HepG2 (cell line): ENCODE measurements around the gene BFSP1. TPM values are rescaled to one million over a fixed set of nuclear protein-coding genes. Genes with fewer than 3 reads are reported as not detected.

ENCODE experiments used
- ATAC-seq: fragments of 200-7000 bp; cut with Tn5 transposase; 3 replicates; pipeline ENCODE4 v1.9.1; 2020; ENCODE audit warnings: mild to moderate bottlenecking, moderate library complexity
- BruUV-seq: library from RNA; stranded (reverse); fragments of 400-500 nt; replicated peaks from 2 replicates; lab custom pipeline; 2021; lab: Mats Ljungman, UMichigan
- CTCF ChIA-PET: fragments of 300-600 bp; formaldehyde crosslinking; extraction: SDS; loops from one replicate; lab custom pipeline; 2021; ENCODE audit warnings: low total read pairs, inconsistent platforms, low intra/inter-chr PET ratio; lab: Yijun Ruan, JAX
- POLR2A ChIA-PET: fragments of 350-600 bp; sonication (Branson Sonifier 250); formaldehyde crosslinking; loops from one replicate; lab custom pipeline; 2020; ENCODE audit warnings: antibody characterized with exemption, inconsistent platforms; lab: Yijun Ruan, JAX
- DNase-seq: peaks from one replicate; pipeline ENCODE4 v3.0.0-alpha.2; 2015; ENCODE audit warnings: low spot score
- FAIRE-seq: peaks from 3 replicates; lab custom pipeline; 2011; peaks lifted over from hg19 to GRCh38; lab: Jason Lieb, UNC
- H2AFZ ChIP-seq: one replicate; pipeline ENCODE4 v1.6.1; 2011; ENCODE audit warnings: low read length, inconsistent platforms
- H3K27ac ChIP-seq: fragments of 300-600 bp; 3 replicates; pipeline ENCODE4 v1.8.0; 2011; ENCODE audit warnings: mixed run types, mild to moderate bottlenecking, mixed read lengths, low read length, inconsistent platforms; ENCODE audit not compliant: insufficient read depth; ENCODE audit errors: extremely low read length
- H3K27me3 ChIP-seq, 2 experiments: fragments of 200-600 bp in 1 of 2; 2 replicates in 1 of 2; 3 replicates in 1 of 2; pipeline versions ENCODE4 v1.6.0 to v1.8.0; 2011; ENCODE audit warnings: low read length in 2 of 2, mild to moderate bottlenecking in 2 of 2, moderate library complexity in 2 of 2, inconsistent platforms in 1 of 2; ENCODE audit not compliant: insufficient read depth in 2 of 2, control insufficient read depth in 1 of 2
- H3K36me3 ChIP-seq, 2 experiments: fragments of 200-600 bp in 1 of 2; replicated peaks in 1 of 2; 2 replicates in 1 of 2; 3 replicates in 1 of 2; pipeline versions ENCODE4 v1.5.1 to v1.8.0; 2011; ENCODE audit warnings: low read length in 2 of 2, inconsistent platforms in 1 of 2; ENCODE audit not compliant: insufficient read depth in 2 of 2, control insufficient read depth in 1 of 2
- H3K4me1 ChIP-seq: 2 replicates; pipeline ENCODE4 v1.5.1; 2012; ENCODE audit warnings: low read length, inconsistent platforms; ENCODE audit not compliant: insufficient read depth
- H3K4me2 ChIP-seq: 2 replicates; pipeline ENCODE4 v1.6.0; 2011; ENCODE audit warnings: low read depth, low read length, inconsistent platforms
- H3K4me3 ChIP-seq, 3 experiments: fragments of 200-600 bp in 1 of 3; sonication (generic), shearing (Covaris generic) in 1 of 3; replicated peaks in 1 of 3; 2 replicates each; pipeline ENCODE4 v1.5.1; 2011 to 2016; ENCODE audit warnings: low read length in 3 of 3, inconsistent platforms in 2 of 3, low read depth in 2 of 3, mild to moderate bottlenecking in 2 of 3, control low read depth in 1 of 3, mixed read lengths in 1 of 3; ENCODE audit not compliant: insufficient read depth in 1 of 3
- H3K79me2 ChIP-seq: one replicate; pipeline ENCODE4 v1.6.1; 2011; ENCODE audit warnings: low read length, inconsistent platforms; ENCODE audit not compliant: insufficient read depth
- H3K9ac ChIP-seq: 2 replicates; pipeline ENCODE4 v1.6.0; 2011; ENCODE audit warnings: mild to moderate bottlenecking, low read depth, low read length, inconsistent platforms; ENCODE audit not compliant: insufficient read depth
- H3K9me3 ChIP-seq: 2 replicates; pipeline ENCODE4 v1.5.1; 2012; ENCODE audit warnings: mild to moderate bottlenecking, low read length
- H4K20me1 ChIP-seq: 2 replicates; pipeline ENCODE4 v1.6.0; 2011; ENCODE audit warnings: inconsistent platforms, mild to moderate bottlenecking, low read length, moderate library complexity; ENCODE audit not compliant: insufficient read depth
- CENPT ChIP-seq: sonication (generic); formaldehyde crosslinking; IDR thresholded peaks from 2 replicates; pipeline ENCODE4 v1.8.0; 2022; ENCODE audit warnings: low read depth, mild to moderate bottlenecking, moderate library complexity, missing genetic modification reagents
- NFIC ChIP-seq: IDR thresholded peaks from 2 replicates; pipeline ENCODE4 v1.6.1; 2012; ENCODE audit warnings: mild to moderate bottlenecking, low read length, inconsistent platforms
- SNRNP70 ChIP-seq: fragments of 200-400 bp; formaldehyde crosslinking; IDR thresholded peaks from 2 replicates; pipeline ENCODE4 v1.6.1; 2017; ENCODE audit warnings: mild to moderate bottlenecking, low read depth, low read length, moderate library complexity
- SRY ChIP-seq: sonication (generic); formaldehyde crosslinking; IDR thresholded peaks from 2 replicates; pipeline ENCODE4 v1.8.0; 2022; ENCODE audit warnings: mild to moderate bottlenecking, missing genetic modification reagents
- STAT5B ChIP-seq: sonication (generic); formaldehyde crosslinking; IDR thresholded peaks from 2 replicates; pipeline ENCODE4 v1.4.0; 2020; ENCODE audit warnings: missing genetic modification reagents
- ZNF296 ChIP-seq: sonication (generic); formaldehyde crosslinking; conservative IDR thresholded peaks from 2 replicates; pipeline ENCODE4 v1.5.0; 2020; ENCODE audit warnings: mild to moderate bottlenecking, missing genetic modification reagents
- ZNF30 ChIP-seq: sonication (generic); formaldehyde crosslinking; IDR thresholded peaks from 2 replicates; pipeline ENCODE4 v1.5.0; 2020; ENCODE audit warnings: mild to moderate bottlenecking, missing genetic modification reagents
- WGBS: methylation state at CpG from one replicate; pipeline ENCODE4 v1.1.6; 2017; ENCODE audit warnings: low lambda C conversion rate; 5-methylcytosine and 5-hydroxymethylcytosine counted together
- in situ Hi-C: cut with HindIII; loops from 2 replicates; pipeline ENCODE4 v1.10.0; 2017; ENCODE audit warnings: low pct_unique_long_range_greater_than_20kb; ENCODE audit not compliant: extremely low pct_ligation_motif_present
- intact Hi-C: fragments of 100-400 bp; cut with micrococcal nuclease; formaldehyde crosslinking; loops from one replicate; pipeline ENCODE4 v1.10.0; 2022; ENCODE audit not compliant: unreplicated experiment
- polyA plus RNA-seq, 8 experiments: library from polyadenylated mRNA; depleted of rRNA in 3 of 8; stranded (reverse) in 7 of 8; unstranded in 1 of 8; fragments of >200 nt; fragmentation: Illumina TruSeq in 4 of 8; extraction: Trizol in 4 of 8; gene quantifications; 2 replicates each; pipeline versions ENCODE4 v1.2.1 to v1.2.3, GENCODE V29; 2011 to 2016; ENCODE audit warnings: low read depth in 4 of 8, missing spikeins in 1 of 8, mixed read lengths in 1 of 8; ENCODE audit not compliant: insufficient read depth in 1 of 8
- total RNA-seq, 5 experiments: library from RNA; depleted of rRNA; stranded (reverse); fragments of >200 nt; fragmentation: Illumina TruSeq; extraction: Trizol; gene quantifications; 2 replicates each; pipeline ENCODE4 v1.2.3, GENCODE V29; 2016; ENCODE audit warnings: low read depth in 1 of 5
- TF ChIP-seq, protein P1 (sequence below): sonication (generic); formaldehyde crosslinking; IDR thresholded peaks from 2 replicates; pipeline ENCODE4 v1.4.0; 2020; ENCODE audit warnings: mild to moderate bottlenecking, missing genetic modification reagents
- TF ChIP-seq, protein P2 (sequence below), 2 experiments: sonication (generic) in 1 of 2; formaldehyde crosslinking in 1 of 2; IDR thresholded peaks; 2 replicates each; pipeline versions ENCODE4 v1.6.1 to v1.9.0; 2014 to 2022; ENCODE audit warnings: antibody characterized with exemption in 1 of 2, borderline replicate concordance in 1 of 2, inconsistent platforms in 1 of 2, low read depth in 1 of 2, missing genetic modification reagents in 1 of 2
- TF ChIP-seq, protein P3 (sequence below): sonication (generic); formaldehyde crosslinking; IDR thresholded peaks from 2 replicates; pipeline ENCODE4 v1.4.0; 2020; ENCODE audit warnings: missing genetic modification reagents

BFSP1 gene
- total and polyA plus RNA-seq, 2 of the 13 experiments (the other 11 are each of a cell fraction or from before 2014, with no cell fraction given), result 0.22 to 0.26 TPM

DNA sequence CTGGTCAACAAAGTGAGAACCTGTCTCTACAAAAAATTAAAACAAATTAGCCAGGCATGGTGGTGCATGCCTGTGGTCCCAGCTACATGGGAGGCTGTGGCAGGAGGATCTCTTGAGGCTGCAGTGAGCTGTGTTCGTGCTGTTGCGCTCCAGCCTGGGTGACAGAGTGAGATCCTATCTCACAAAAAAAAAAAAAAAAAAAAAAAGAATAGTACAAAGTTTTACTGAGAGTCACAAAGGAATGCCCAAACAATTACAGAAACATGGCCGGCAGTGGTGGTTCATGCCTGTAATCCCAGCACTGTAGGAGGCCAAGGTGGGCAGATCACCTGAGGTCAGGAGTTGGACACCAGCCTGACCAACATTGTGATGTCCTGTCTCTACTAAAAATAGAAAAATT is 23.9 kb upstream of the BFSP1 start:
- Histone ChIP-seq H3K9me3 (no peaks in the 10 kb centered on the region), H3K79me2 (no peaks in the 10 kb centered on the region), H3K27me3 (no peaks in the 10 kb centered on the region), H3K36me3 (no peaks in the 10 kb centered on the region; a peak in 1 of 5 replicates), H3K4me1 (peaks cover 34% of the 10 kb centered on the region), H4K20me1 (no peaks in the 10 kb centered on the region), H3K4me3 (no peak overlapping the region), H3K27ac (no peak overlapping the region), H2AFZ (no peak overlapping the region), H3K4me2 (no peak overlapping the region), H3K9ac (no peak overlapping the region)
- FAIRE-seq, result no peak
- TF ChIP-seq NFIC, result no peak
- TF ChIP-seq CENPT (CRISPR knock-in tag), result no peak
- BruUV-seq, result no TSS peak
- no peak for ATAC-seq
- DNase-seq, result no peak
- WGBS, result 55% methylated on average over 3 of the region's 3 CpGs
- ChIA-PET POLR2A (no interaction called here), CTCF (no interaction called here)
- intact Hi-C loops, result no loop called here
- in situ Hi-C loops, result no loop called here

DNA sequence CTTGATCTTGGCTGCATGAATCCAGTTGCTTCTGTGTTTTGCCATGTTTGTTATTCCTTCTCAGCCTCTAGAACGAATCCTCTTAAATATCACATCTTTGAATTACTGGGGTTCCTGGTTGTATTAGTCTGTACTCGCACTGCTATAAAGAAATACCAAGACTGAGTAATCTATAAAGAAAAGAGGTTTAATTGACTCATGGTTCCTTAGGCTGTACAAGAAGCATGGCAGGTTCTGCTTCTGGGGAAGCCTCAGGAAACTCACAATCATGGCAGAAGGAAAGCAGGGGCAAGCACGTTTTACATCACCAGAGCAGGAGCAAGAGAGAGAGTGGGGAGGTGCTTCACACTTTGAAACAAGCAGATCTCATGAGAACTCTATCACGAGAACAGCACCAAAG is 18.0 kb upstream of the BFSP1 start:
- CTCF ChIA-PET, result no interaction called here
- DNase-seq (no peak), ATAC-seq (no peak), FAIRE-seq (no peak)
- no peak overlapping the region for H3K27ac ChIP-seq
- H3K4me3 ChIP-seq, result no peak overlapping the region
- no peak overlapping the region for H2AFZ ChIP-seq
- no peaks in the 10 kb centered on the region; a peak in 1 of 5 replicates for H3K36me3 ChIP-seq
- no peaks in the 10 kb centered on the region for H4K20me1 ChIP-seq
- H3K9ac ChIP-seq, result no peak overlapping the region
- no peaks in the 10 kb centered on the region for H3K4me1 ChIP-seq
- POLR2A ChIA-PET, result no interaction called here
- H3K27me3 ChIP-seq, result 0 out of 5 replicates have a peak, but pooled peaks cover 0 to 1% of the 10 kb centered on the region in 2 experiments
- intact Hi-C loops (no loop called here), in situ Hi-C loops (no loop called here)
- no peak overlapping the region for H3K4me2 ChIP-seq
- H3K79me2 ChIP-seq, result no peaks in the 10 kb centered on the region
- WGBS, result 38% methylated on average over 4 of the region's 4 CpGs
- H3K9me3 ChIP-seq, result no peaks in the 10 kb centered on the region
- BruUV-seq, result no TSS peak
- TF ChIP-seq CENPT (CRISPR knock-in tag) (no peak), ZNF296 (no peak), SNRNP70 (no peak), SRY (CRISPR knock-in tag) (no peak), STAT5B (CRISPR knock-in tag) (no peak), ZNF30 (CRISPR knock-in tag) (no peak)
- TF ChIP-seq, protein P1, sequence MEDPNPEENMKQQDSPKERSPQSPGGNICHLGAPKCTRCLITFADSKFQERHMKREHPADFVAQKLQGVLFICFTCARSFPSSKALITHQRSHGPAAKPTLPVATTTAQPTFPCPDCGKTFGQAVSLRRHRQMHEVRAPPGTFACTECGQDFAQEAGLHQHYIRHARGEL (CRISPR knock-in tag), result no peak
- TF ChIP-seq, protein P2, sequence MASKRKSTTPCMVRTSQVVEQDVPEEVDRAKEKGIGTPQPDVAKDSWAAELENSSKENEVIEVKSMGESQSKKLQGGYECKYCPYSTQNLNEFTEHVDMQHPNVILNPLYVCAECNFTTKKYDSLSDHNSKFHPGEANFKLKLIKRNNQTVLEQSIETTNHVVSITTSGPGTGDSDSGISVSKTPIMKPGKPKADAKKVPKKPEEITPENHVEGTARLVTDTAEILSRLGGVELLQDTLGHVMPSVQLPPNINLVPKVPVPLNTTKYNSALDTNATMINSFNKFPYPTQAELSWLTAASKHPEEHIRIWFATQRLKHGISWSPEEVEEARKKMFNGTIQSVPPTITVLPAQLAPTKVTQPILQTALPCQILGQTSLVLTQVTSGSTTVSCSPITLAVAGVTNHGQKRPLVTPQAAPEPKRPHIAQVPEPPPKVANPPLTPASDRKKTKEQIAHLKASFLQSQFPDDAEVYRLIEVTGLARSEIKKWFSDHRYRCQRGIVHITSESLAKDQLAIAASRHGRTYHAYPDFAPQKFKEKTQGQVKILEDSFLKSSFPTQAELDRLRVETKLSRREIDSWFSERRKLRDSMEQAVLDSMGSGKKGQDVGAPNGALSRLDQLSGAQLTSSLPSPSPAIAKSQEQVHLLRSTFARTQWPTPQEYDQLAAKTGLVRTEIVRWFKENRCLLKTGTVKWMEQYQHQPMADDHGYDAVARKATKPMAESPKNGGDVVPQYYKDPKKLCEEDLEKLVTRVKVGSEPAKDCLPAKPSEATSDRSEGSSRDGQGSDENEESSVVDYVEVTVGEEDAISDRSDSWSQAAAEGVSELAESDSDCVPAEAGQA (IDR thresholded peaks at IDR 0.05; ENCODE audit: low read depth), result no peak
- TF ChIP-seq, protein P2 (CRISPR knock-in tag; IDR thresholded peaks at IDR 0.05; ENCODE audit: borderline replicate concordance), result no peak
- TF ChIP-seq, protein P3, sequence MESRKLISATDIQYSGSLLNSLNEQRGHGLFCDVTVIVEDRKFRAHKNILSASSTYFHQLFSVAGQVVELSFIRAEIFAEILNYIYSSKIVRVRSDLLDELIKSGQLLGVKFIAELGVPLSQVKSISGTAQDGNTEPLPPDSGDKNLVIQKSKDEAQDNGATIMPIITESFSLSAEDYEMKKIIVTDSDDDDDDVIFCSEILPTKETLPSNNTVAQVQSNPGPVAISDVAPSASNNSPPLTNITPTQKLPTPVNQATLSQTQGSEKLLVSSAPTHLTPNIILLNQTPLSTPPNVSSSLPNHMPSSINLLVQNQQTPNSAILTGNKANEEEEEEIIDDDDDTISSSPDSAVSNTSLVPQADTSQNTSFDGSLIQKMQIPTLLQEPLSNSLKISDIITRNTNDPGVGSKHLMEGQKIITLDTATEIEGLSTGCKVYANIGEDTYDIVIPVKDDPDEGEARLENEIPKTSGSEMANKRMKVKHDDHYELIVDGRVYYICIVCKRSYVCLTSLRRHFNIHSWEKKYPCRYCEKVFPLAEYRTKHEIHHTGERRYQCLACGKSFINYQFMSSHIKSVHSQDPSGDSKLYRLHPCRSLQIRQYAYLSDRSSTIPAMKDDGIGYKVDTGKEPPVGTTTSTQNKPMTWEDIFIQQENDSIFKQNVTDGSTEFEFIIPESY (CRISPR knock-in tag), result no peak
